GM19240 (cell line): ENCODE results near the gene MAML2.

Experiments
- DNase-seq: peaks from one replicate; pipeline ENCODE4 v3.0.0; 2011; ENCODE audit warnings: low spot score; ENCODE audit not compliant: insufficient read length

MAML2 gene

GRCh38 chr11:95989076-95989605 is 353.9 kb downstream of the MAML2 start:
- no peak for DNase-seq

GRCh38 chr11:95985174-95985808 is 357.7 kb downstream of the MAML2 start:
- DNase-seq, result no peak

GRCh38 chr11:95984072-95984471 is 358.9 kb downstream of the MAML2 start:
- no peak for DNase-seq

- DNase-seq, result no peak
These were observed 365.3 kb downstream of the MAML2 start for GRCh38 chr11:95977534-95978174.

- no peak for DNase-seq
These were observed 366.4 kb downstream of the MAML2 start for GRCh38 chr11:95976550-95976949.

- DNase-seq, result no peak
These were observed 367.7 kb downstream of the MAML2 start for GRCh38 chr11:95975343-95975742.

GRCh38 chr11:95972060-95972459 is 370.9 kb downstream of the MAML2 start:
- DNase-seq, result no peak

GRCh38 chr11:95968585-95968984 is 374.4 kb downstream of the MAML2 start:
- DNase-seq, result no peak

- DNase-seq, result no peak
These were observed 378.7 kb downstream of the MAML2 start for GRCh38 chr11:95964281-95964680.

GRCh38 chr11:95961758-95962157 is 381.2 kb downstream of the MAML2 start:
- no peak for DNase-seq

- no peak for DNase-seq
These were observed 392.1 kb downstream of the MAML2 start for GRCh38 chr11:95950905-95951304.

- DNase-seq, result no peak
These were observed 394.4 kb downstream of the MAML2 start for GRCh38 chr11:95948637-95949036.

GRCh38 chr11:95944623-95945022 is 398.4 kb downstream of the MAML2 start:
- DNase-seq, result no peak

- no peak for DNase-seq
These were observed 399.4 kb downstream of the MAML2 start for GRCh38 chr11:95943546-95943945.

GRCh38 chr11:95939091-95939490 is 403.9 kb downstream of the MAML2 start:
- DNase-seq, result no peak

GRCh38 chr11:95937358-95937757 is 405.6 kb downstream of the MAML2 start:
- no peak for DNase-seq

- no peak for DNase-seq
These were observed 409.4 kb downstream of the MAML2 start for GRCh38 chr11:95933594-95933993.

GRCh38 chr11:95931916-95932315 is 411.1 kb downstream of the MAML2 start:
- no peak for DNase-seq

- no peak for DNase-seq
These were observed 412.0 kb downstream of the MAML2 start for GRCh38 chr11:95930948-95931347.

GRCh38 chr11:95926726-95927125 is 416.3 kb downstream of the MAML2 start:
- DNase-seq, result no peak
